ENCODE measurements around the gene TBX1.

Gene TBX1

GRCh38 chr22:19761725-19762567 lies 1.4 kb downstream of the TBX1 start:
- Histone ChIP-seq H3K27me3 (peaks cover 93% of the 10 kb centered on the region), H3K4me3 (ENCODE audit: low read depth, low read length) (no peak overlapping the region)

GRCh38 chr22:19762568-19763457 lies 2.2 kb downstream of the TBX1 start:
- Histone ChIP-seq H3K4me1 (no peaks in the 10 kb centered on the region), H3K9me3 (no peaks in the 10 kb centered on the region), H3K27me3 (peaks cover 93% of the 10 kb centered on the region), H3K4me3 (ENCODE audit: low read depth, low read length) (no peak overlapping the region), H3K36me3 (no peaks in the 10 kb centered on the region)
- TF ChIP-seq CTCF (IDR thresholded peaks at IDR 0.05; ENCODE audit: low read depth, low read length): no peak
- no peak for DNase-seq

More at GRCh38 chr22:19761725-19762567, 1.4 kb downstream of the TBX1 start:
- Histone ChIP-seq H3K9me3 (no peaks in the 10 kb centered on the region), H3K36me3 (no peaks in the 10 kb centered on the region), H3K4me1 (no peaks in the 10 kb centered on the region)
- TF ChIP-seq CTCF (IDR thresholded peaks at IDR 0.05; ENCODE audit: low read depth, low read length): no peak
- DNase-seq: no peak

DNA sequence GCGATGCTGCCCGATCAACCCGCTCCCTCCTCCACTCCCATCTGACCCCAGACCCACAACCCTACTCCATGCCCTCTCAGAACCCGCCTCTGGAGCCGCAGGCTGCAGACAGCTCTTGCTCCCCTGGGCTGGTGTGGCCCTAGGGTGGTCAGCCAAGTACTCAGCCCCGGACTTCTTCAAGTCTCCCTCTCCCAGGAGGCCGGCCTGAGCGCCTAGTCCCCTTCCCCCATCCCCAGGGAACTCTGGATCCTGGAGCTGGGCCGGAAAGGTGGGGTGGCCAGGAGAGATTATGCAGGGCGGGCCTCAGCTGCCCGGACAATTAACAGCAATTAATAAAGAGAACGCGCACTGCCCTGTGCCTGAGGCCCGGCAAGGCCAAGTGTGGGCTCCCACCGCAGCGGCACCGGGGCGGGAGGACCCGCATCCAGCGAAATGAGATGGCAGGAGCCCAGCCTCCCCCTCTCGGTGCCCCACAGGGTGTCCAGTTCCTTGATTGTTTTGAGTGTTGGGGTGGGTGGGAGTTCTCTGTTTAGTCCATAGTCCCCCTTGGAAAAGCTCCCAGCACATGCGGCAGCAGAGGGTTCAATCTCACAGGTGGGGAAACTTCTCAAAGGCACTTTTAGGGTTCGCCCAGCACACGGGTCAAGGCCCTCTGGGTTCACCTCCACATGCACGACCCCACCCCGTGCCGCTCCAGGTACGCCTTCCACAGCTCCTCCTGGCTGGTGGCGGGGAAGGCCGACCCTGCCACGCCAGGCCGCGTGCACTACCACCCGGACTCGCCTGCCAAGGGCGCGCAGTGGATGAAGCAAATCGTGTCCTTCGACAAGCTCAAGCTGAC lies 3.1 kb downstream of the TBX1 start:
- Histone ChIP-seq H3K4me3 (ENCODE audit: low read depth, low read length) (no peak overlapping the region), H3K27me3 (peaks cover 93% of the 10 kb centered on the region), H3K4me1 (no peaks in the 10 kb centered on the region), H3K9me3 (no peaks in the 10 kb centered on the region), H3K36me3 (no peaks in the 10 kb centered on the region)
- TF ChIP-seq CTCF (IDR thresholded peaks at IDR 0.05; ENCODE audit: low read depth, low read length): no peak
- DNase-seq: no peak

- H3K4me1 ChIP-seq: no peaks in the 10 kb centered on the region
- TF ChIP-seq CTCF (IDR thresholded peaks at IDR 0.05; ENCODE audit: low read depth, low read length): no peak
- H3K36me3 ChIP-seq: no peaks in the 10 kb centered on the region
- H3K4me3 ChIP-seq (ENCODE audit: low read depth, low read length): no peak overlapping the region
- DNase-seq: no peak
- H3K27me3 ChIP-seq: peaks cover 93% of the 10 kb centered on the region
- H3K9me3 ChIP-seq: no peaks in the 10 kb centered on the region
Observed at GRCh38 chr22:19764299-19764593, 3.7 kb downstream of the TBX1 start.

DNA sequence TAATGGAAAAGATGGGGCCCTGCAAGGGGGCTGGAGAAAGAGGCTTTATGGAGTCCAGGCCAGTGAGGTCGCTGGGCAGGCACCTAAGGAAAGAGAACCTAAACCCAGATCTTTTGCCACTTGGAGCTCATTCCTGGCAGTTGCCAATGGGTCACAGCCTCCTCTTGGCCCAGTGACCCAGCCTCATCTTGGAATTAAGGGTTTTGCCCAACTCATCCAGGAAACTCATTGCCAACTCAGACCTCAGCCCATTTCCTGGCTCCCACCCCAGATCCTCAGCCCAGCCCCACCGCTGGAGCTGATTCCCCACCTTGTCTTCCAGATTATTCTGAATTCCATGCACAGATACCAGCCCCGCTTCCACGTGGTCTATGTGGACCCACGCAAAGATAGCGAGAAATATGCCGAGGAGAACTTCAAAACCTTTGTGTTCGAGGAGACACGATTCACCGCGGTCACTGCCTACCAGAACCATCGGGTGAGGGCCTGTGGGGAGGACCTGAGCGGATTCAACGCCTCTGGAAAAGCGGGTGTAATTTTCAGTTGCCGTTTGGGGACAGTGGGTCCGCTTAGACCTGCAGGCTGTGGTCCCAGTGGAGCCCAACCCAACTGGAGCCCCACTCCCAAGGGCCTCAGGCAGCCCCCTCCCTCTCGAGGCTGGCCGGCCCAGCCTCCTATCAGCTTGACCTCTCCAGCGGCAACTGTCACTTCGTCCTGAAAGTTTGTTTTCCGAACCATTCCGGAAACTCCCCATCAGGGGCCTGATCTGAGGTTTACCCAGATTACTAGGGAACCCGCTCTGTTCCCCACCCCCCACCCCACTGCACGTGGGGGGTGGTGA lies 4.3 kb downstream of the TBX1 start:
- no peaks in the 10 kb centered on the region for H3K4me1 ChIP-seq

More for the DNA sequence above, 4.3 kb downstream of the TBX1 start:
- Histone ChIP-seq H3K27me3 (peaks cover 93% of the 10 kb centered on the region), H3K4me3 (ENCODE audit: low read depth, low read length) (no peak overlapping the region), H3K9me3 (no peaks in the 10 kb centered on the region; the same call in 1 of the 2 replicates), H3K36me3 (no peaks in the 10 kb centered on the region)
- TF ChIP-seq CTCF (IDR thresholded peaks at IDR 0.05; ENCODE audit: low read depth, low read length): no peak
- DNase-seq: no peak
